Activated CD8-positive, alpha-beta memory T cell treated with anti-CD3 and anti-CD28 coated beads, Interleukin-2, amount 10 ng/mL, durations not matched to agents 7 days and 5 days (primary cell): ENCODE measurements around the gene TMEM72. TPM values are rescaled to one million over a fixed set of nuclear protein-coding genes. Genes with fewer than 3 reads are reported as not detected.
"Not testable (repeated sequence)": the region's sequence is repeated elsewhere in the genome, so short reads cannot be mapped to it uniquely, and the experiment has no call there.

Experiments
- ATAC-seq: fragments of 150-1000 bp; cut with Tn5 transposase; one replicate; pipeline ENCODE4 v1.10.0; 2021; ENCODE audit warnings: moderate library complexity
- CTCF ChIA-PET: fragments of 350-600 bp; sonication (Branson Sonifier 250); formaldehyde crosslinking; loops from one replicate; lab custom pipeline; 2021; ENCODE audit warnings: antibody characterized with exemption; lab: Charles Lee
- DNase-seq: peaks from one replicate; pipeline ENCODE4 v3.0.0-alpha.2; 2020
- H3K27ac Mint-ChIP-seq: one replicate; pipeline ENCODE4 v1.8.0; 2021; ENCODE audit warnings: mild to moderate bottlenecking, mixed read lengths
- H3K27me3 Mint-ChIP-seq: one replicate; pipeline ENCODE4 v1.8.0; 2021; ENCODE audit warnings: mixed read lengths
- H3K36me3 Mint-ChIP-seq: one replicate; pipeline ENCODE4 v1.8.0; 2021; ENCODE audit warnings: mild to moderate bottlenecking, mixed read lengths
- H3K4me1 Mint-ChIP-seq: one replicate; pipeline ENCODE4 v1.8.0; 2021; ENCODE audit warnings: mixed read lengths
- H3K4me3 Mint-ChIP-seq: one replicate; pipeline ENCODE4 v1.8.0; 2021; ENCODE audit warnings: mild to moderate bottlenecking, moderate library complexity, mixed read lengths
- H3K9me3 Mint-ChIP-seq: one replicate; pipeline ENCODE4 v1.8.0; 2022; ENCODE audit warnings: low read depth, mixed read lengths
- total RNA-seq, 2 experiments: library from RNA; stranded (reverse); gene quantifications; one replicate each; pipeline ENCODE4 v1.2.3, GENCODE V29; 2021

The TMEM72 gene
- total RNA-seq: not detected

DNA sequence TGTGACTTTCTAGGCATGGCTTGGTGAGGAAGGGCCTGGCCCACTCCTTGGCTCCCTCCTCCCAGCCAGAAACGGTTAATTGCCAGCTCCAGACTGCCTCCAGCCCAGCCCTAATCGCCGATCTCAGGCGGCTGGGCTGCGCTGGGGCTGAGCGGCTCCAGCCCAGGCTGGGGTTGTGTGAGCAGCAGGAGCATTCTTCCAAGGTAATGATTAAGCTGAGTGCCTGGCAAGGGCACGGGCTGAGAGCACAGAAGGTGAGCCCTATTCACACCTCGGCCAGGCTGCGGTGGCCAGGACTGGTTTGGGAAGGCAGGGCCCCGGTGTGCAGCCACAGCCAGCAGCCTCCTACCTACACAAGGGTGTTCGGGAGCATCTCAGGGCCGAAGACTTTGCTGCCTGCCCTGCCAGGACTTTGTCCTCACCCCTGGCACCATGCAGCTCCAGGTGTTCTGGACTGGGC, at the start of gene TMEM72:
Gene TMEM72 (plus strand): TSS at position 257 of the 460 bp plus-strand sequence. CDS start 176 bp downstream, at position 433.
- Mint-ChIP-seq H3K36me3 (no peaks in the 10 kb centered on the region), H3K9me3 (no peaks in the 10 kb centered on the region), H3K4me1 (peaks cover 15% of the 10 kb centered on the region), H3K27ac (no peak within 1 kb of the TSS), H3K4me3 (no peak within 1 kb of the TSS), H3K27me3 (peaks cover 8% of the 10 kb centered on the region)
- DNase-seq: no peak
- ATAC-seq: no peak
- CTCF ChIA-PET: no interaction called here

DNA sequence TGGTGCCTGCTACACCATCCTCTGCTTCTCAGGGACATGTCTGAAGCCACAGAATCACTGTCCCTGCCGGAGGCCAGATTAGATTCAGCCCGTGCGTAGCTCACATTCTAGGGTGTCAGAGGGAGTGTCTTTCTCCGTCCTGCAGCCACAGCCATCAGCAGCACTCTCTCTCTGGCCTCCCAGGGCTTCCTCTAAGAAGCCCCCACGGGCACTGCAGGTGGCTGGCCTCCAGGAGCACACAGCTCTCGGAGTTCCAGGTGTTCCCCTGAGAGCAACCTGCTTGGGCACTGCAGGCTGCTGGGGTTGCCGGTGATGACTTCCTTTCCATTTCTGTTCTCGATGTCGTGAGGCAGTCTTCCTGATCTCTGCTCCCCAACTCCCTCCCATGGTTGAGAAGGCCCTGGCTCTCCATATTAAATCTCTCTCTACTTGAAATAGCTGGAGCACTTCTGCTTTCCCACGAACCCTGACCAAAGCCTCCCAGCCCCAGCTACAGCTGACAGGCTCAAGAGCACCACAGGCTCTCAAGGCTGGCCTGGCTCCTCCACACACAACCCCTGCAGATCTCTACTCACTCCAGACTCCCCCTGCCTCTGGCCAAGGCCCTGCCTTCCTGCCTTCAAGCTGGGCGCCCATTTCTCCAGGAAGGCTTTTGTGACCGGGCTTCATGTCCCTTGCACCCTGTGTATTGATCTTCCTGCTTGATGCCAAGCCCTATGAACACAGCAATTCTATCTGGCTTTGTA, 49.0 kb upstream of the TMEM72 start:
- ATAC-seq (no peak), DNase-seq (no peak)
- Mint-ChIP-seq H3K36me3 (no peaks in the 10 kb centered on the region), H3K4me3 (no peak overlapping the region), H3K27me3 (peaks cover 39% of the 10 kb centered on the region), H3K4me1 (peaks cover 11% of the 10 kb centered on the region), H3K27ac (no peak overlapping the region), H3K9me3 (no peaks in the 10 kb centered on the region)
- CTCF ChIA-PET: interaction anchor here (1.0 to 1.3 kb wide), 2 partner anchors 109 to 475 kb away, joined by 3 read pairs; no protein-coding TSS in a partner anchor

DNA sequence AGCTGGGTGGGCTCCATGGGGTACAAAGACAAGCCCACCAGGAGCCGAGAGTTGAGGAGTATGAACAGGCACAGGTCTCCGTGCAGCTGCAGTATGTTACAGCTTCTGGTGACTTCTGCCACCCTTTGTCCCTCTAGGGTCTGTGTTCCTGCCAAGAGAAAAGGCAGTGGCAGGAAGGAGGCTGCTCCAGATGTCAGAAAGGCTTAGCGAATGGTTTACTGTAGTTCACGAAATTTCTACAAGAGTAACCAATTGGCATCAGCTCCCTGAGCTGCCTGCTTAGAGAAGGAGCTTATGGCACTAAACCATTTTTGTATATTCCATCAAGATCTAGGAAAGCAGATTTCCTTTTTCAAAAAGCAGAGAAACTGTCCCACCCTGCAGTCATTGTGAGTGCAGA, 48.2 kb upstream of the TMEM72 start:
- Mint-ChIP-seq H3K27me3 (peaks cover 43% of the 10 kb centered on the region), H3K4me1 (peaks cover 11% of the 10 kb centered on the region), H3K4me3 (no peak overlapping the region), H3K9me3 (no peaks in the 10 kb centered on the region), H3K27ac (no peak overlapping the region), H3K36me3 (no peaks in the 10 kb centered on the region)
- CTCF ChIA-PET: interaction anchor here (0.8 to 1.3 kb wide), 2 partner anchors 109 to 1192 kb away, joined by 3 read pairs; no protein-coding TSS in a partner anchor
- DNase-seq (no peak), ATAC-seq (no peak)

DNA sequence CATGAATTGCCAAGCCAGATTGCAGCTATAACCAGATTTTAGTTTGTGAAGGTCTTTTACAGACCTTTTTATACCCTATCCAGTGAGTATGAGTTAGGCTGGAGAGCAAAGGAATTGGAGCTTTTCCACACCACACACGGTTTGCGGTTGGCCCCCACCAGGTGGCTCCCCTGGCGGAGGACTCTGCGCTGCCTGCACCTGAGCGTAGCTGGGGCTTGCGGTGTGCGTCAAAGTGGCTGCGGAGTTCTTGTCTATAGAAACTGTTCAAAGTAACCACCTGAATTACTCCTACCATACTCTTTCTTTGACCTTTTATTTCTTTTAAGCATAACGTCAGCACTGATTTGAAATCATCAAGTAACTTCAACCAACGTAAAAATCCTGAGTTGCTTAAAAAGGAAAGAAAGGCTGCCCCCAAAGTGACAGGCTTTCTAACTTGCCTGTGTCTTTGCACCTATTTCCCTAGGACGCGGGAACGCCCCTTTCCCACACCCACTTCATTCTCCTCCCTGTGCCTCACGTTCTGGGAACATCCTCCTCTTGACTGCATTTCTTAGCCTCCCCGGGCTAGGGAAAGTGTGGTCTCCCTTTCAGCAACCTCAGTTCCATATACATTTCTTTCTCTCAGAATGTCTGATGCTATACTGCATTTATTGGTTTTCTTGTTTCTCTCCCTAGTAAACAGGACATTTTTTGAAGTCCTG, 47.6 kb upstream of the TMEM72 start:
- H3K27ac Mint-ChIP-seq: no peak overlapping the region
- H3K9me3 Mint-ChIP-seq: no peaks in the 10 kb centered on the region
- no peak for DNase-seq
- CTCF ChIA-PET: interaction anchor here (0.8 to 1.3 kb wide), 3 partner anchors 10 to 1193 kb away, joined by 3 to 4 read pairs (median 3); no protein-coding TSS in a partner anchor
- ATAC-seq: no peak
- H3K27me3 Mint-ChIP-seq: peaks cover 46% of the 10 kb centered on the region
- H3K36me3 Mint-ChIP-seq: no peaks in the 10 kb centered on the region
- H3K4me3 Mint-ChIP-seq: no peak overlapping the region
- peaks cover 11% of the 10 kb centered on the region for H3K4me1 Mint-ChIP-seq

DNA sequence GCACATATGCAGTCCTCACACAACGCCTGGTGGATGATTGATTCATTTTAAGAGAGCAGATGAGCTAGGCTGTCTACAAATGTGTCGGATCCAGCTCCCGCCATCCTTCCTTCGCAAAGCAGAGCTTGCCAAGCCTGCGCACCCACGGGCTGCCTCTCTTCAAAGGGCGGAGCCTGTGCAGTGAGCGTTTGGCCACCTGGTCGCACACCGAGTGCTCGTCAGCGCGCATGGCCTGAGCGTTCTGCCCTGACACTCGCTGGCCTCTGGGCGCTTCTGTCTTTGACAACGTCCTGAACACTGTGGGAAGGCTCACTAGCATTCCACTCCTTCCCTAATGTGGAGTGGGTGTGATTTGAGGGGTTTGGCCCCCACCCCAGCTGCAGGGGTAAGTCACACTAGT, 47.1 kb upstream of the TMEM72 start:
- H3K27me3 Mint-ChIP-seq: peaks cover 50% of the 10 kb centered on the region
- CTCF ChIA-PET: interaction anchor here (0.8 to 2.8 kb wide), 5 partner anchors 10 to 429 kb away, joined by 3 to 12 read pairs (median 4); no protein-coding TSS in a partner anchor
- H3K4me1 Mint-ChIP-seq: peaks cover 11% of the 10 kb centered on the region
- no peak overlapping the region for H3K27ac Mint-ChIP-seq
- no peak for ATAC-seq
- peak overlapping the region; percentile 76 for H3K4me3 Mint-ChIP-seq
- no peaks in the 10 kb centered on the region for H3K9me3 Mint-ChIP-seq
- H3K36me3 Mint-ChIP-seq: no peaks in the 10 kb centered on the region
- DNase-seq: no peak

DNA sequence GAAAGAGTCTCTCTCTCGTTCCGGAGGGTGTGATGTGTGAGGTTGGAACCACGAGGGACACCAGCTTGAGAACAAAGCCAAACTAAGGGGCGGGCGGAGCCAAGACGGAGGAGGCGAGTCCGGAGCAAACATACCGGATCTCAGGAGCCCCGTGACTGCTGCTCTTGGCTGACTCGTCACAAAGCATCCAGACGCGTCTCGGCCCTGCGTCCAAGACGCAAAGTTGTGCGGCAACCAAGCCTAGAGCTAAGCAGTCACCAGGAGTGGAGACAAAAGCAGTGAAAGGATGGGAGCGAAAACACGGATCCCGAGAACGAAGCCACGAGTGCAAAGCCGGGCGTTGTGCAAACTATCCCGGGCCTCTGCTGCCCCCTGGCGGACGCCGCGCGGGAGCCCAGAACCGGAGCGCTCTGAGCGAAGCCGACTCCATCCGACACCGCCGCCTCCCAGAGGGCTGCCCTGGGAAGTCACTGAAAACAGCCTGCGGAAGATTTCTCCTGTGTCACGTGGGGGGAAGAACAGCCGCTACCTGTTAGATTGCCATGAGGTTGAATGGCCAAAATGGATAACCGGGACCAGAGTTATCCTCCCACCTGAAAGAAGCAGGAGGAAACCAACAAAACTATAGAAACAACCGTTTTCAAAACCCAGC, 46.4 kb upstream of the TMEM72 start:
- CTCF ChIA-PET: interaction anchor here (0.6 to 2.8 kb wide), 6 partner anchors 10 to 430 kb away, joined by 3 to 12 read pairs (median 3); no protein-coding TSS in a partner anchor
- ATAC-seq: peak; percentile 90

DNA sequence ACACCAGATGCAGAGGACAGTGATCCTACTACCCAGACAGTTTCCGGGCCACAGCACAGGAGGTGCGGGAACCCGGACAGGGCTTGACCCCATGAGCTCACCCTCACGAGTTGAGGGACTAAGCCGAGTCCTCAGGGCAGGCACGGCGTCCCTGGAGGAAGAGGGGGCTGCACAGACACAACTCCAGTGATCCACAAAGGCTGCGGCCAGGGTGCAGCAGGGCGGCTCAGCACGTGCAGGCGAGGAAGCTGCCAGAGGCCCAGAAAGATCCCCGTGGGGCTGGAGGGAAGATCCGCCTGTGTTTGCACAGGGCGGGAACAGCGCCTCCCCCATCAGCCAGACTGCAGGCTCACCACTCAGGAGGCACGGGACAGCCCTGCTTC, 45.9 kb upstream of the TMEM72 start:
- peak overlapping the region; percentile 76 for H3K4me3 Mint-ChIP-seq
- ATAC-seq: no peak
- CTCF ChIA-PET: interaction anchor here (0.6 to 2.8 kb wide), 4 partner anchors 11 to 138 kb away, joined by 3 to 12 read pairs (median 3); no protein-coding TSS in a partner anchor
- H3K27ac Mint-ChIP-seq: no peak overlapping the region
- H3K9me3 Mint-ChIP-seq: no peaks in the 10 kb centered on the region
- H3K4me1 Mint-ChIP-seq: peaks cover 11% of the 10 kb centered on the region
- H3K27me3 Mint-ChIP-seq: peaks cover 59% of the 10 kb centered on the region
- DNase-seq: peak; percentile 31
- H3K36me3 Mint-ChIP-seq: no peaks in the 10 kb centered on the region

More for the DNA sequence above, 46.4 kb upstream of the TMEM72 start:
- peaks cover 55% of the 10 kb centered on the region for H3K27me3 Mint-ChIP-seq
- no peak overlapping the region for H3K27ac Mint-ChIP-seq
- no peaks in the 10 kb centered on the region for H3K36me3 Mint-ChIP-seq
- DNase-seq: peak; percentile 81
- H3K4me3 Mint-ChIP-seq: peak overlapping the region; percentile 76
- H3K4me1 Mint-ChIP-seq: peaks cover 11% of the 10 kb centered on the region
- H3K9me3 Mint-ChIP-seq: no peaks in the 10 kb centered on the region

DNA sequence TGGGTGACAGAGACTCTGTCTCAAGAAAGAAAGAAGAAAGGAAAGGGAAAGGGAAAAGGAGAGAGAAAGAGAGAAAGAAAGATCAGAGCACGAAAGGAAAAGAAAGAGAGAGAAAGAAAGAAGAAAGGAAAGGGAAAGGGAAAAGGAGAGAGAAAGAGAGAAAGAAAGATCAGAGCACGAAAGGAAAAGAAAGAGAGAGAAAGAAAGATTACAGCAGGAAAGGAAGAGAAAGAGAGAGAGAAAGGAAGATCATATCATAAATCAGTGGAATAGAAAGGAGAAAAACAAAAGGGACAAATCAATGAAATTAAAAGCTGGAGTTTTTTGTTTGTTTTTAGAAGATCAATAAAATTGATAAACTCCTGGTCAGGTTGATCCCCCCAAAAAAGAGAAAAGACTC, 44.8 kb upstream of the TMEM72 start:
- not testable (repeated sequence) for H3K4me3 Mint-ChIP-seq

DNA sequence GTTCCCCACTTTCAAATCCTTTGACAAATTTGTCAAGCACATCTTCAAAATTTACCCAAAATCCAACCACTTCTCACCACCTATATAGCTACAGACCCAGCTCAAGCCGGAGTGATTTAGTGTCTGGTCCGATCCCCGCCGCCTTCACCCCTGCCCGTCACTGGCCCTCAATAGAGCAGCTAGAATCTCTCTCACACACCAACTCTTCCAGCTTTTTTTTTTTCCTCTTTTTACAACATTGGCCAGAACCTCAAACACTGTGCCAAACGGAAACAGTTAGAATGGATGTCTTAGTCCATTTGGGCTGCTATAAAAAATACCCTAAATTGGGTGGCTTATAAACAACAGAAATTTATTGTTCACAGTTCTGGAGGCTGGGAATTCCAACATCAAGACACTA, 41.1 kb upstream of the TMEM72 start:
- CTCF ChIA-PET: interaction anchor here (0.9 to 1.1 kb wide), 3 partner anchors 11 to 1181 kb away, joined by 3 read pairs; no protein-coding TSS in a partner anchor
- Mint-ChIP-seq H3K36me3 (no peaks in the 10 kb centered on the region), H3K4me1 (peaks cover under 1% of the 10 kb centered on the region), H3K4me3 (no peak overlapping the region), H3K9me3 (no peaks in the 10 kb centered on the region), H3K27me3 (peaks cover 40% of the 10 kb centered on the region), H3K27ac (no peak overlapping the region)
- ATAC-seq (no peak), DNase-seq (no peak)

More for the DNA sequence above, 44.8 kb upstream of the TMEM72 start:
- CTCF ChIA-PET: interaction anchor here (2.8 kb wide), 1 partner anchor 12 kb away, joined by 12 read pairs; no protein-coding TSS in a partner anchor
- H3K36me3 Mint-ChIP-seq, ATAC-seq, H3K9me3 Mint-ChIP-seq, DNase-seq, H3K27ac Mint-ChIP-seq: not testable (repeated sequence)
- peaks cover 63% of the 10 kb centered on the region for H3K27me3 Mint-ChIP-seq
- H3K4me1 Mint-ChIP-seq: peaks cover 11% of the 10 kb centered on the region

DNA sequence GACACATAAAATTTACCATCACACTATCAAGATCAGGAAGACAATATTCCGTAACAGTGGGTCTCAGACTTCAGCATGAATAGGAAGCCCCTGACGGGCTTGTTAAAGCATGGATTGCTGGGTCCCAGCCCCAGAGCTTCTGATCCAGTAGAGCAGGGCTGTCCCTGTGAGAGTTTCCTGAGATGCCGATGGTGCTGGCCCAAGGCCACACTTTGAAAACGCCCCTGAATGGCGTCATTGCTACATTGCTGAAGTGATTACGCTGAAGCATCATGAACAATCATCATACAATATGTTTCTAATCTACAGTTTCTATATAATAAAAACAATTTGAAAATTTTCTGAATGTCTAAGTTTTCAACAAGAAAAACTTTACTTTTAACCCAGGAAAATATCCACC, 38.0 kb upstream of the TMEM72 start:
- Mint-ChIP-seq H3K4me1 (no peaks in the 10 kb centered on the region), H3K27me3 (peaks cover 20% of the 10 kb centered on the region), H3K4me3 (no peak overlapping the region), H3K9me3 (no peaks in the 10 kb centered on the region), H3K27ac (no peak overlapping the region), H3K36me3 (no peaks in the 10 kb centered on the region)
- CTCF ChIA-PET: interaction anchor here (0.6 kb wide), 1 partner anchor 1245 kb away, joined by 3 read pairs; no protein-coding TSS in a partner anchor
- DNase-seq: no peak
- ATAC-seq: no peak

DNA sequence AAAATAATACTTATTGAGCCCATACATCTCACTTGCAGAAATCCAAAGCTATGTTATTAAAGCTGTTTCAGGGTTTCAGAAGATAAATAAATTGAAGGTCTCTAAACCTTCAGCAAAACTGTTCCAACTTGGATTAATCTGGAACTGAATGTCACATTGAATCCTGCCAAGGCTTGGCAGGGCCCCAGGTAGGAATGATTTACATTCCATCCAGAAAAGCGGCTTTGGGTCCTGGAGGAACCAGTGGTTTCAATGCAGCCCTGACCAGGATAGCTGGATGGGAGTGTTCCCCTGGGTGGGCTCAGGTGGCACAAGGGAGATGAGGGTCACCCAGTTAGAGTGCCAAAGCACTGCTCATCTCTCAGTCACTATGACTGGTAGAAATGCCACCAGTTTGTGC, 37.0 kb upstream of the TMEM72 start:
- no peak overlapping the region for H3K4me3 Mint-ChIP-seq
- ATAC-seq: no peak
- H3K27ac Mint-ChIP-seq: no peak overlapping the region
- H3K36me3 Mint-ChIP-seq: no peaks in the 10 kb centered on the region
- H3K9me3 Mint-ChIP-seq: no peaks in the 10 kb centered on the region
- peaks cover 4% of the 10 kb centered on the region for H3K4me1 Mint-ChIP-seq
- DNase-seq: no peak
- peaks cover 17% of the 10 kb centered on the region for H3K27me3 Mint-ChIP-seq
- CTCF ChIA-PET: interaction anchor here (1.2 kb wide), 1 partner anchor 10 kb away, joined by 4 read pairs; no protein-coding TSS in a partner anchor

DNA sequence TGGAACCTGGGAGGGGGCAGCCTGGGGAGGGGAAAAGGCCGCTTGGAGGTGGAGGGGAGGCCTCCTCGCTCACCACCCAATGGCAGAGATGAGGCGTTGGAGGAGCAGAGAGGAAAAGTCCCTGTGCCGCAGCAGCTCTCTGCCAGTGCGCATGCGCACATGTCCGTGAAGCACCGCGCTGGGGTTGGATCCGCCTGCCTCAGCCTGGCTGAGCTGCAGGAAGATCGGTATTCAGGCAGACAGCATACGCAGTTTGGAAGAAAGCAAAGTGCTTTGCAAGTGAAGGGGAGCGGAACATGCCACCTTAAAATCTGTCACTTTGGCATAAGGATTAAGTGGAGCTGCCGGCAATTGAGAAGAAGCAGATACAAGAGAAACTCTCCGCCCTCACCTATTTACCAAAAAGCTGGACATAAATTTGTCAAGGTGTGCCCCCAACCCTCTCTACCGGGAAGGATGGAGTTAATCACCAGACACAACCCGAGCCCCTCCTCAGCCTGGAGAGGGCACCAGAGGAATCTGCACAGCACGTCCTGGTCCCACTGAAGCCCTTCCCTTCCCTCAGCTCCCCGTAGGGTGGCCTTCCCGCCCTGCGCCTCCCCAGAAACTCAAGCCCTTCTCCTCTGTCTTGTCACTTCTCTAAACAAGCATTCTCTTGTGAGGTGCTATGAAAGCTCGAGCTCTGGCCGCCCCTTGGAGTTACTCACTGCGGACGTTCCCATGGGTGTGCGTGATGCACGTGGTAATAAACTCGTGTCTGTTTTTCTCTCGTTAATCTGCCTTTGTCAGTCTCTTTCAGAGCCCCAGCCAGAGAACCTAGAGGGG, 32.2 kb upstream of the TMEM72 start:
- H3K4me1 Mint-ChIP-seq: peaks cover 14% of the 10 kb centered on the region
- CTCF ChIA-PET: interaction anchor here (1.5 to 3.1 kb wide), 2 partner anchors 13 to 54 kb away, joined by 4 to 12 read pairs; no protein-coding TSS in a partner anchor
- peaks cover 19% of the 10 kb centered on the region for H3K27me3 Mint-ChIP-seq
- no peaks in the 10 kb centered on the region for H3K36me3 Mint-ChIP-seq
- DNase-seq (peak; percentile 75), ATAC-seq (peak; percentile 79)
- no peak overlapping the region for H3K27ac Mint-ChIP-seq
- no peaks in the 10 kb centered on the region for H3K9me3 Mint-ChIP-seq
- peak overlapping the region; percentile 63 for H3K4me3 Mint-ChIP-seq
